GM18502 (cell line): ENCODE measurements around the gene CCDC102A.

Experiments
- ATAC-seq: cut with Tn5 transposase; IDR thresholded peaks from one replicate; pipeline ENCODE4 v1.9.1; 2021; ENCODE audit warnings: mild to moderate bottlenecking; ENCODE audit not compliant: unreplicated experiment, poor library complexity

The CCDC102A gene

DNA sequence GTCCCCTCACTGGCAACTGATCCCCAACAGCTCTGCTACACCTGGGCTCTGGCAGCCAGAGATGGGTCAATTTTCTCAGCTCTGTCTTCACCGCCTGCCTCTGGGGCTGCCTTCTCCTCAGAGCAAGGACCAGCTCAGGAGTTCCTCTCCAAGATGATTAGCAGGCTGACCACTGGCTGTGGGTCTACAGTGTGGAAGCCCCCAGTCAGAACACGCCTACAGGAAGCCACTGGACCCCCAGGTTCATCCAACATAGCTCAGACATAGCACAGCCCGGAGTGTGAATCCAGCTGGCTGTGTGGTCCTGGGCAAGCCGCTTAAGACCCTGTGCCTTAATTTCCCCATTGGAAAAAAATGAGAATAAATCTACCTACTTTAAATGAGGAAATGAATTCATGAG is 55.0 kb downstream of the CCDC102A start:
- ATAC-seq: no peak

DNA sequence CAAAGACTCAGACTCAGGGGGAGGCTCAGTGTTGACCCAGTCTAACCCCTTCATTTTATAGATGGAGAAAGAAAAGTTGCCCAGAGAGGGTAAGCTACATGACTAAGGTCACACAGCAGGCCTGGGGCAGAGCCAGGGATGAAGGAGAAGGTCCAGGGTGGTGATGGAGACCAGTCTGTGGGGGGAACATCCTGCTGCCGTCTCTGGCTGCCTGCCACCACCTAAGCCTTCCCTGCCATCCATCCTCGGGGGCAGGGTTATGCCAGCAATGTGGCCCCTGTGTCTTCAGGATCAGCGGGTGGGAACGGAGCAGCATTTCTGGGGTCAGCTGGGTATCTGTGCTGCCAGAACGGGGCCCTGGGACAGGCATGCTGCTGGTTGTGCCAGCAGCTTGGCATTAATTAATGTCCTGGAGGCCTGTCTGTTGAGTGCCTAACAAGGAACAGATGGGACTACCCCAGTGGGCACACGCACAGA is 55.6 kb downstream of the CCDC102A start:
- ATAC-seq: no peak

DNA sequence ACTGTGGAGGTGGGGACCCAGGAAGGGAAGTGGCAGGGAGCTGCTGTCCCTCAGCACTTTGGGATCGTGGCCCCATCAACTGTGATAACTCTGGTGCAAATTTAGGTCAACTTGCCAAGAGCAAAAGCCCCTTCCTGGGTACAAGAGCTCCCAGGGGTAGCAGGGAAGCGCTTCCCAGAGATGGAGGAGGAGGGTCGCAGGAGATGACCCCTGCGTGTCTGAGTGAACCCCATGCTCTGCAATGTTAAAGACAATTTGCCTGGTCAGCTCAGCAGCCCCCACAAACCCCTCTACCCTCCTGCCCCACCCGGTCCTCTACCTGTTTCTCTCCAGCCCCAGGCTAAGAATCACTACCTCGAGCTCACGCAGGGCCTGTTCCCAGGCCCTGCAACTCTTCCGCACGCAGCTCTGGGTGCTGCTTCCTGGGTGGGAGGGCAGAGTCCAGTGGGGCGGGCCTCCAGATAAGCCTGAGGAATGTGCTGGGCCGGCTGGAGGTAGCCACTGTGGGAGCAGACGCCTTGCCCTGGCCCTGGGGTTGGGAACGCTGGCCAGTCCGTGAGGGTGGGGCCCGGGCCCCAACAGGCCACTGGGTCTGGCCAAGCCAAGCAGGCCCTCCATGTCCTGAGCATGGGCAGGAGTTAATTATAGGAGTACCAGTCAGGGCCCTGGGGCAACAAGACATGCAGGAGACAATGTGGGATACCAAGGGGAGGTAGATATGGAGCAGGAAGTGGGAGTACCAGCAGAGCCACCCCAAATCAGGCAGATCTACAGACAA is 56.2 kb downstream of the CCDC102A start:
- no peak for ATAC-seq

DNA sequence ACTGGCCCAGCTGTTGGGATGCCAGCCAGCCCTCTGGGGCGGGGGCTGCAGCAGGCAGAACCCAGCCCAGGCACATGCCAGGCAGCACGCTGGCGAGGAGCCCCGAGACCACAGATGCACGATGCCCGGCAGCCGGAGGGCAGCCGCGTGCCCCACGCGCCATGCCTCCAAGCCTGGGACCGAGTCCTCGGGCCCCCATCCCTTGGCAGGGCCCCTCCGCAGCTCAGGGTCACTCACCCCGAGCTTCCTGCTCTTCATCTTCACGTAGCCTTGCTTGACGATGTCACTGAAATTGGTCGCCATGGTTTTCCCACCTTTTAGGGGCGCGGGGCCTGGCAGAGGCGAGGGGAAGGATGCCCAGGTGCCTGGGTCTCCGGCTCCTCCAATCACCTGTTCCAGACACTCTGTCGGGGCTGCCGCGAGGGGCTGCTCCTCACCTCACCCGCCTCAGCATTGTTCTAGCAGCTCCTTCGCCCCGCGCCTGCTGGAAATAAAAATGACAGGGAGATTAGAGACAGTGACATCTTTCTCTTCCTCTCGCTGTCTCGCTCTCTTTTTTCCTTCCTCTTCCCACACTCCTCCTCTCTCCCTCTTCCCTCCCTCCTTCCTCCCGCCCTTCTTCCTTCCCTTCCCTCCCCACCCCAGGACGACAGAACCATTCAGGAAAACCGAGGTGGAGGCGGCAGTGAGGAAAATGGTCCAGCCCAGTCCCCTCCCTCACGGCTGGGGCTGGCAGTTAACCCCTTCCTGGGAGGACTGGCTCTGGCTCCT is 57.0 kb downstream of the CCDC102A start:
- no peak for ATAC-seq

DNA sequence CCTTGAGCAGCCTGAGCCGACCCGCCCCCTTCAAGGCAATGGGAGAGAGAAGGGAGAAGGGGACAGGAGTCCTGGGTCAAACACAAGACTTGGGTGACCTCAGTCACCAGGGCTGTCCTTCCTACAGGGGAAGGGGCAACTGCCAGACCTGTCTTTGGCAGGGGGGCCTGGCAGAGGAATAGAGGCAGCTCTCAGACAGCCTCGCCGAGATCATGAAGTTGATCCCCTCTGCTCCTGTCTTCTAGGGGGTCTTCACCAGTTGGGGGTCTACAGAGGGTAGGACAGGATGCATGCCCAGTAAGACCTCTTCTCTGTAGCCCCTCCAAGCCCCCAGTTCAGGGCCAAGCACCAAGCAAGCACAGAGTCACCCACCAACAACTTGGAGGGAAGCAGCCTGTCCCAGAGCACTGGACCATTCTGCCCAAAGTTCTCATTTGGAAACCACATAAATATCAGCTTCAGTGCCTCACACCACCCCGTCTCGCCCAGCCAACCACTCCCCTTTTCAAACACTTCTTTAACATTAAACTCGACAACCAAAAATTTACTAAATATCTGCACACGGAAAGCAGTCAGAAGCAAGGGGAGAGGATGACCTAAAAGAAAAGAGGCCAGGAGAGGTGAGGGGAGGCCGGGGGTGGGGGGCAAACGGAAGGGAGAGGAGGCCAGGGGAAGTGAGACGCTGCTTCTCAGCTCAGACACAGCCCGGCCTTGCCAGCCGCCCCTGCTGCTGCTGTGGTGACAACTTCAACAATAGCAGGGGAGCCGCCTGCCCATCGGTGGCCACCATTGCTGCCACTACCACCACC is 57.8 kb downstream of the CCDC102A start:
- ATAC-seq: no peak

DNA sequence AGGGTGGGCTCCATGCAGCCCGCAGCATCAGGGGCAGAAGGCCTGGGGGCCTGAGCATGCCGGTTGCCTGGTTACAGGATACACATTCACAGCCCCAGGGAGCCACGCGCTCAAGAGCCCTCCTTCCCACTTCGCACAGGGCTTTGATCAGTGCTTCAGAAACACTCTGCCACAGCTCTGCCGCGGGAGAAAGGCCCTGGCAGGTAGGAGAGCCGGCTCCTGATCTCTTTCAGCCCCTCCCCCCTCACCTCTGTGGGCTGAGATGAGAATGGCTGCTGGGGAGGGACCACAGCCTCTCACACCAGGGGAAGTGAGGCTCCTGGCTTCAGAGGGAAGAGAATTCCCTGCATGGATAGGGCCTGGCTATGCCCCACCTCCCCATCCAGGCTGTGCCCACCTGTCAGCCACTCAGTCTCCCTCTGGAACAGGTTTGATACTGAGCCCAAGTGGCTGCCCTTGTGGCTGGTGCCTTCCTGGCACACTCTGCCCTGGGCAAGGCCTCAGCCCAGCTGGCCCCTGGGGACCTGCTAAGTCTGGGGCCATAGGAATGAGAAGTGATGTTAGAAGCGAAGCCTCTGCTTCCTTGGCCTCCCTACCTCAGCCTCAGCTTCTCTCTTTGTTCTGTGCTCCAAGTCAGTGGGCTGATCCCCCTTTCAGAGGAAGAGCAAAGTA is 58.7 kb downstream of the CCDC102A start:
- no peak for ATAC-seq

DNA sequence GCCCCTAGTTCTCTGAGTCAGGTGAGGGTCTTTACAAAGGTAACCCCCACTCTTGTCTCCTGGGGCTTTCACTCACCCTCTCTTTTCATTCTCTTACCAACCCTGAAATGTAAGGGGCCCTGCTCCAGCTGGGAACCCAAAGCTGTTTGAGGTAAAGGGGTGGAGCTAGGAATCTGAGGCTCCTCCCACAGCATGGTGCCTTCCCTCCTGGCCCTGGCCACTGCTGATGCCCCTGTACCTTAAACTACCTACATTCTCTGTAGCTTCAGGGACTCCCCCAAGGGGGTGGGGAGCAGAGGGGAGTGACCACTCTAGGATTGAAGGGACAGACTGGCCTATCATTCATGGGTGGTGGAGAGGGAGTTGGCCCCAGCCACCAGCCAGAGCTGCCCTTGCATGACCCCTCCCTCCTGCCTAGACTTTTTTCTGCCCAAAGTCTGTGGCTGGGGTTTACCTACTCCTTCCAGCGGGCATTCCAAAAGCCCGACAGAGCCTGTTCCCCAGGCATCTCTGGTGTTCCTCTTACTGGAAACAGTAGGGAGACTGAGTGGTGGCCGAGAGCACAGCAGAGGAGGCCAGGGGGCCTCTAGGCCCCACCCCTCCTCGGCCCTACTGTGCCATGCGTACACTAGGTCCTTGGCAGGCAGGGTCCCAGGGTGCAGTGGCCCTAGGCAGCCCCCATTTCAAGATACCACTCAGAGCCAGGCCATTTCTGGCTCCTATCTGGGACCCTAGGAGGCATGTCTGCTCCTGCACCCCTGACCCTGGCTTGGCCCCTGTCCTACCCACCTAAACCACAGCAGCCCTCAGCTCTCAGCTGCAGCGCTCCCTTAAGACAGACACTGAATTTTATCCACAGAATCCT is 59.6 kb downstream of the CCDC102A start:
- no peak for ATAC-seq

DNA sequence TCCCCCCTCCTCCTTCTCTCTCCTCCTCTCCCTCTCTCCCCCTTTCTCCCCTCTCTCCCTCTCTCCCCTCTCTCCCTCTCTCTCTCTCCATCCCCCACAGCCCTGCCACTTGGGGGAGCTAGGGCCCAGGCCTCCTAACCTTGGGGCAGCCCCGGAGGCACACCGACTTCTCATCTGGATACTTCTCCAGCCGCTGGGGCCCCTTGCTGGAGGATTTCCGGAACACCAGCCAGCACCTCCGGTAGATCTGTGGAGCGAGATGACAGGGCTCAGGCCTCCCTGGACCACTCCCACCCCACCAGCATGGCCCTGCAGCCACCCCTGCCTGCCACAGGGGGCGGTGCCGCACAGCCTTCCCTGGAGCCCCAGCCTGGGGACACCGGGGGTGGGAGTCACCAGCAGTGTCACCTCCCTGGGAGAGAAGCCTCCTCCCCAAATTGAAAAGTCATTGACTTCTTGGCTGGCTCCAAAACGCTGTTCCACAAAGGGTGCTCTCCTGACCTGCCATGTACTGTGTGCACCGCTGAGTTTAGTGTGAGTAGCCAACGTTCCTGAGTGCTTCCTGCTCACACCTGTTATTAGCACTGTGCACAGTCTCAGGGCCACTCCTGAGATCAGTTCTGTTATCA is 60.5 kb downstream of the CCDC102A start:
- ATAC-seq: peak; percentile 98

DNA sequence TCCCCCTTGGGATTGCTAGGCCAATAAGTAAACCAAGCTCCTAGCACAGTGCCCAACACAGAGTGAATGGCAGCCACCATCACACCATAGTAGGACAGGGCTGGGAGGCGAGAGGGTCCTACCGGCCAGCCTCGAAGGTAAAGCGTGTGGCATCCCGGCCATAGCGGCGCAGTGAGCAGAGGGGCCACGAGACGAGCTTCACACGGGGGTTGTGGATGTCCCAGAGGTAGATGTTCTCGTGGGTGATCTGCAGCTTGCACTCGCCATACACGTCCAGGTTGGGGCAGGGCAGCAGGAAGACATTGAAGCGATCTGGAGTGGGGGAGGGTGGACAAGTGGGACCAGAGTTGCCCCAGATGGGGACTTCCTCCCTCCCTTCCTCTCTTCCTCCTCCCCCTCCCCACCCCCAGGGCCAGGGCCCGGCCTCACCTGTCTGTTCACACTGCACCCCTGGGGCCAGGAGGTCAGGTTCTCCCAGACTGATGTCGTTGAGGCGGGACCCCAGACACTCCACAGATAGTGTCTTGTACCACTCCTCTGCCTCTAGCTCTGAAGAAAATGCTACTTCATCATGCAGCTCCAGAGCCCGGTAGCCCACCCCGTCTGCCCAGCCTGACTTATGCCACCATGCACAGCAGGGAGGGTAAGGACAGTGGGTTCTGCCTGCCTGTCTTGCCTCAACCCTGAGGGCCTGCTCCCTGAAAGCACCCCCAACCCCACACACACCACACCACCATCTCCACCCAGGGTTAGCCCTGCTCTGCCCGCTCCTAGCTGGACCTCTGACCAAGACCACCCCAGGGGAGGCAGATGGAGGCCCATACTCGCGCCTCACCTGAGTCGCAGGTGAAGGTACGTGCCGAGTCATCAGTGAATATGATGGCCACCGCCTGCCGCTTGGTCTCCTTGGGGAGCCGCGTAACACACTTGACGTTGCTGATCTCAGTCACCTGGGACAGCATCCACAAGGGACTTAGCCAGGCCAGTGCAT is 61.4 kb downstream of the CCDC102A start:
- ATAC-seq: no peak

DNA sequence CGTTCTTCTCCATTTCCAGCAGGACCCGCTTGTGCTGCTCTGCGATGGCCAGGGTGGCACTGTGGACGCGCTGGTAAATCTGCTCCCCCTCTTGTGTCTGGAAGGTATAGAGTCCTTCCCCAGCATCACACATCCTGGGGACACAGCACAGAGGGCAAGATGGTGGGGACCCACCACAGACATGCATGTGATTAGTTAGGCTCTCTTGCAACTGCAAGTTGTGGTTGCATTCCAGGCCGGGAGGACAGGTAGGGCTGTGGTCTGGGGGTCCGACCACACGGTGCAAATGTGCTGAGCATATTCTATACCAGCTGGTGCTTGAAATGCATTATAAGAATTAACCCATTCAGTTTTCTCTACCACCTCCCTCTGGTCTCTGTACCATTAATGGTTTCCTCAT is 62.5 kb downstream of the CCDC102A start:
- ATAC-seq: no peak

DNA sequence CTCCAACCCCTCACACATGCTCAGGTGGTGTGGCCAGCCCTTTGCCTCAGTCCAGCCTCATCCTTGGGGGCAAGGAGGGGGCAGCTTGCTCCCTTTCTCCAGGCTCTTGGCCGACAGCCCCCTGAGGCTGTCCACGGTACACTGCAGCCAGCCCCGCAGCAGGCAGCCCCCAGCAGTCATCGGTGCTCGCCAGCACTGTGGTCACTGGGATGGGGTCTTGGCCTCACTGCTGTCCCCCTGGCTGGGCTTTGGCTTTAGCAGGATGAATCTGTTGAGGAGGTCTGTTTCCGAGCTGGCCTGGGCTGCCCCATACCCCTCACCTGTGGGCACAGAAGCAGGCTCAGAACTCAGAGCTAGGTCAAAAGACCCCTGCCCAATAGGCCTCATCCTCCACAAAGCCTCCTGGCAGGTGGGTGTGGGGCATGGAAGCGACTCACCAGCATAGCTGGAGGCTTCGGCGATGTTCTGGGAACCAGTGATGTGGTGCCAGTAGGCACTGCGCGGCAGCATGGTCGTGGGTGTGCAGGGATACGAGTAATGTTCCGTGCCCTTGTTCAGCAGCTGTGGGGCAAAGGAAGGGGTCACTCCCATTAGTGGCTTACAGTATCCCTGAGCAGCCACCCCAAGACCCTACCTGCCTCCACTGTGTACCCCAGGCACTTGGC is 63.1 kb downstream of the CCDC102A start:
- ATAC-seq: no peak

DNA sequence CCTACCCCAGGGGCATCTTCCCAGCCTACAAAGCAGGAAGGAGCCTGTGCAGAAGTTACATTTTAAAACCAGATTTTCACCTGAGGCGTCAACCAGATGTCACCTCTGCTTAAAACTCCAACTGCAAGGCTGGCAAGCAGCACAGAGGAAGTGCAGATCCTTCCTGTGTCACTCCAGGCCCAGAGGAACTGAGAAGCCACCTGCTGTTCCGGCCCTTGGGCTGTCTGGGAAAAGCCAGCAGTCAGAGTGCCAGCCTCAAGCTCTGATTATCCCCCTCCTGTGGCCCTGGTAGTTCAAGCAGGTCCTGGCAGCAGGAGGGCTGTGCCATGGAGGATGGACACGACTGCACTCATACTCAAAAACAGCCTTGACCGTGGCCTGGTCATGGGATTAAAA is 63.7 kb downstream of the CCDC102A start:
- ATAC-seq: no peak

DNA sequence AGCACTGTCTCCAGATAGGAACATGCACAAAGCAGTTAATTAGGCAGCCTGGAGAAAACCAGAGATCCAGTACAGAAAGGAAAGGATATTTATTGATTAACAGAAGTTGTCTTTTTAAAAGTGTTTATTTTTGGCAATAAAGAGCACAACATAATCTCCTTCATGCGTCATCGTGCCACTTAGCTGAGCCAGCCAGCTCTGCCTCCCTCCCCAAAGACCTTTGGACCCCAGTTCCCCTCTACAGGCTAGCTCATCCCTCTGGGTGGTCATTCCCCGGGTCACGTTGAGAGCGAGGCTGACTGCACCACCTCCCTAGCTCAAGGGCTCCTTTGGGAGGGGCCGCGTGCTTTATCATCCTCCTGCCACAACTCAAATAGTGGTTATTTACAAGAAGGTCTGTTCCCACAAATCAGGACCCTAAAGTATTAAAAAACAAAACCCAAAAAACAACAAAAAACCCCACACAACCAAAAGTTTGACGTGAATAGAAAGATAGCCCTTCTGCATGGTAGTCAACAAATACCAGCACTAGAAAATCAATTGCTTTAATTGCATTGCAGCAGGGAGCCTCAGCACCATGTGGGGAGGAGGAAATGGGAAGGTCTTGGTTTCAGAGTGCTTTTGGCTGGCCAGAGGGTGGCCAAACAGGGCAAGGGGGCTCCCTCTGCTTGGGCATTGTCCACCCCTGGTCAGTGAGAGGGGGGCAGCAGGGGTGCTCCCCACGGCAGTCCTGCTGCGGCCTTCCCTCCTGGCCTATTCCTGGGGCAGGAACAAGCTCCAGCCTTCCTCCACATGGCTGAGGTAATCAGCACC is 64.3 kb downstream of the CCDC102A start:
- ATAC-seq: no peak

DNA sequence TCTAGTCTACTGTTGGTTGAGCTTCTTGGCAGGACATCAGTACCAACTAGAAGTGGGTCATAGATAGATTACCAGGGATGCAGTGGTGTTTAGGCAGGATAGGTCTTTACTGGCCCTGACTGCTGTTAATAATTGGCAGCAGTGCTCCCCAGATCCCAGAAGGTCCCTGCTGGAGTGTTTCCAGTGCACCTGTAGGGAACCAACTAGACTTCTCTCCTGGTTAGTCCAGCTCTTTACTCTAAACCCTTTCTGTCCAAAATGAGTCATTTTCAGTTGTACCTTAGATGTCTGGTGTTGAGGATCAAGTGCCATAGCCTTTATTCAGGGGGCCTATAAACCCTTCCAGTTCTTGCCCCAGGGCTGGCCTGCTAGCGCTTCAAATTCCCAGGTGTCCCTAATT is 65.2 kb downstream of the CCDC102A start:
- no peak for ATAC-seq

DNA sequence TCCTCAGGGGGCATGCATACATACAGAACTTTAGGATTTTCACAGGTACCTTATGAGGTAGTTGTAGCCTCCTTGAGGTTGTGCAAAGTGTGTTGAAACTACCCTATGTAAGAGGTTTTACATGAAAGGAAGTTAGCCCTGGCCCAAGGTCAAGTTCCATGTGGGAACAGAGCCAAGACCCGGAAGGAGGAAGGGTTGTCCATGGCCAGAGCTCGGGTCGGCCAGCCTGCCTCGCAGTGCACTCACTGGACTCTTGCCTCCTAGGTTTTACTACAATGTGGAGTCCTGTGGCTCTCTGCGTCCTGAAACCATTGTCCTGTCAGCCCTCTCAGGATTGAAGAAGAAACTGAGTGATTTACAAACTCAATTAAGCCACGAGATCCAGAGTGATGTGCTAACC is 65.7 kb downstream of the CCDC102A start:
- no peak for ATAC-seq

DNA sequence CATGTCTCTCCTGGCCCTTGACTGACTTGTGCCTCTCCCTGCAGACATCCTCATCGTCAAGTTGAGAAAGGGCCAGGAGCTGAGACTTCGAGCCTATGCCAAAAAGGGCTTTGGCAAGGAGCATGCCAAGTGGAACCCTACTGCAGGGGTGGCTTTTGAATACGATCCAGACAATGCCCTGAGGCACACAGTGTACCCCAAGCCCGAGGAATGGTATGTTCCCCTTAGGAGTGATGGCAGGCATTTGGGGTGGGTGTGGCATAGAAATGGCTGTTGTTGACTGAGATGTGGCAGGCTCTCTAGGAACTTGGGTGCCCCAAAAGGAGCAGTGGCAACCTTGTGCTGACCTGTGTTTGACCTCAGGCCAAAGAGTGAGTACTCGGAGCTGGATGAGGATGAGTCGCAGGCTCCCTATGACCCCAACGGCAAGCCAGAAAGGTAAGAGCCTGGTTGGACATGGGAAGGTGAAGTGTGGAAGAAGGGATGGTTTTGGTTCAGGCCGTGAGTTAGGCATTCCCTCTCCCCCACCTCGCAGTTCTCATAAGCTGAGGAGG is 66.4 kb downstream of the CCDC102A start:
- no peak for ATAC-seq
